ENCODE data around the gene ETV7.

DNA sequence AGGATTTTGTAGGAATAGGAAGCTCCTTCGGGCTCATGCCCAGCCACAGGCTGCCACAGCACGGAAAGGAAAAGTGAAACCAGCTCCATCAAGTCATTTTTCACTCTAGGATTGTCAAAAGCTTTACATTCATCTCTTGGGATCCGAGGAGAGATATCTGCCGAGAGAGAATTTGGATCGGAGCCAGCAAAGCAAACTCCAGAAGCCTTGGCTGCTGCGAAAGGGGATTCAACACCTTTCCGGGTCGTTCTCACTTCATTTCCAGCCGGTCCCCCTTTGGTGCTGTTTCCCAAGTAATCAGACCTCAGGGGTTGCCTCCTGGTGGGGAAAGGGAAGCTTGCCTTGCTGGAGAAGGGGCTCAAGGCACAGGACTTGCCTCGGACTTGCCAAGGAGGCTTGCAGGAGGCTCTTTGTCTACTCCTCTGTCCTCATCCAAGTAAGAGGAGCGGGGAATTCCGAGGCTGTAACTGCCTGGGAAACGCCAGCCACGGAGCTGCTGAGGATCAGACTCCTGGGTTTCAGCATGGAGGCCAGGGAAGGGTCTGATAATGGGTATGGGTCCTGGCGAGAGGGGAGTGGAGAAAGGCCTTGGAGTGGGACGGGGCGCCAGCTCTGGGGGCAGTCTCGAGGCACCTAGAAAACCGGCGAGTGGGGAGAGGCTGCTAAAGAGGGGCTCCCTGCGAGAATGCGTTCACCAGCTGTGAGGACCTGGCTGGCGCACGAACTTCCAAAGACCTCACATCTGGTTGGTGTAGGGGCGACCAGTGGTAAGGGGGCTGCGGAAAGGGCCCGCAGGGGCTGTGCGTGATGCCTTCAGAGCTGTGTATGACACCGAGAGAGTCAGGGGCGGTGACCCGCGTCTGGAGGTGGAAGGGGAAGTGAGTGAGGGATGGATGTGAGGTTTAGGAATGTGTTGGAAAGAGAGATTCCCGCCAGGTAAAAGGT, 702 bp downstream of the ETV7 start:
- TF ChIP-seq POLR2AphosphoS5 (IDR thresholded peaks at IDR 0.05; ENCODE audit: borderline replicate concordance, low read depth, low read length): no peak
- TF ChIP-seq EZH2 (IDR thresholded peaks at IDR 0.05): no peak

Data from SK-N-MC (cell line).